GM19035 (cell line): ENCODE results near the gene SEMA3F.

Experiments used
- ATAC-seq: cut with Tn5 transposase; IDR thresholded peaks from one replicate; pipeline ENCODE4 v1.9.1; 2021; ENCODE audit not compliant: unreplicated experiment

The SEMA3F gene

GRCh38 chr3:50132421-50133282 is 22.5 kb upstream of the SEMA3F start:
- ATAC-seq = no peak

GRCh38 chr3:50133283-50133615 is 21.9 kb upstream of the SEMA3F start:
- ATAC-seq = no peak

GRCh38 chr3:50134367-50134766 is 20.8 kb upstream of the SEMA3F start:
- ATAC-seq = no peak

GRCh38 chr3:50135964-50136363 is 19.2 kb upstream of the SEMA3F start:
- ATAC-seq = no peak

GRCh38 chr3:50136714-50137405 is 18.3 kb upstream of the SEMA3F start:
- ATAC-seq = no peak

GRCh38 chr3:50137531-50137930 is 17.6 kb upstream of the SEMA3F start:
- ATAC-seq = no peak

- ATAC-seq = no peak
Measured at GRCh38 chr3:50138266-50139200, 16.6 kb upstream of the SEMA3F start.

- no peak for ATAC-seq
Measured at GRCh38 chr3:50139308-50139707, 15.8 kb upstream of the SEMA3F start.

GRCh38 chr3:50139718-50140423 is 15.3 kb upstream of the SEMA3F start:
- ATAC-seq = no peak

GRCh38 chr3:50140990-50141389 is 14.1 kb upstream of the SEMA3F start:
- ATAC-seq = no peak

- no peak for ATAC-seq
Measured at GRCh38 chr3:50146316-50146901, 8.7 kb upstream of the SEMA3F start.

- ATAC-seq = no peak
Measured at GRCh38 chr3:50147016-50147415, 8.1 kb upstream of the SEMA3F start.

GRCh38 chr3:50147447-50147846 is 7.7 kb upstream of the SEMA3F start:
- no peak for ATAC-seq

- no peak for ATAC-seq
Measured at GRCh38 chr3:50147861-50148260, 7.3 kb upstream of the SEMA3F start.

GRCh38 chr3:50150404-50150750 is 4.7 kb upstream of the SEMA3F start:
- no peak for ATAC-seq

GRCh38 chr3:50150863-50151686 is 4.0 kb upstream of the SEMA3F start:
- no peak for ATAC-seq

GRCh38 chr3:50151728-50152127 is 3.4 kb upstream of the SEMA3F start:
- ATAC-seq = no peak

- ATAC-seq = no peak
Measured at GRCh38 chr3:50153782-50154475, 1.2 kb upstream of the SEMA3F start.

- peak; percentile 26 for ATAC-seq
Measured at GRCh38 chr3:50154476-50154839, 666 bp upstream of the SEMA3F start.
